HEK293 (cell line): Measurements from ENCODE around the gene SLC35F6.

Experiments used
- CTCF ChIA-PET: fragments of 350-600 bp; formaldehyde crosslinking; extraction: SDS; loops from one replicate; lab custom pipeline; 2021; ENCODE audit warnings: antibody characterized with exemption; lab: Yijun Ruan, JAX
- POLR2A ChIA-PET: fragments of 300-600 bp; formaldehyde crosslinking; extraction: SDS; loops from one replicate; lab custom pipeline; 2020; ENCODE audit warnings: antibody characterized with exemption, inconsistent platforms; lab: Yijun Ruan, JAX
- H3K27ac ChIP-seq: fragments of 200-500 bp; sonication (Bioruptor generic); 2 replicates; pipeline ENCODE4 v1.5.1; 2014; ENCODE audit warnings: low read depth, low read length, control low read depth, inconsistent platforms; ENCODE audit errors: extremely low read depth
- H3K36me3 ChIP-seq, 2 experiments: fragments of 200-500 bp in 1 of 2; sonication (Bioruptor generic) in 1 of 2; 1 replicate in 1 of 2; 2 replicates in 1 of 2; pipeline ENCODE4 v1.5.1; 2014 to 2017; ENCODE audit warnings: inconsistent platforms in 2 of 2, low read length in 2 of 2; ENCODE audit not compliant: control insufficient read depth in 2 of 2, insufficient read depth in 1 of 2
- H3K4me1 ChIP-seq: fragments of 200-500 bp; sonication (Bioruptor generic); 2 replicates; pipeline ENCODE4 v1.5.1; 2014; ENCODE audit warnings: mild to moderate bottlenecking, low read length, inconsistent platforms; ENCODE audit not compliant: control insufficient read depth, insufficient read depth
- H3K4me3 ChIP-seq: 2 replicates; pipeline ENCODE4 v1.5.1; 2011; ENCODE audit warnings: low read depth, mild to moderate bottlenecking, control low read depth, low read length, moderate library complexity
- H3K9me3 ChIP-seq: fragments of 200-500 bp; sonication (Bioruptor generic); 2 replicates; pipeline ENCODE4 v1.5.1; 2014; ENCODE audit warnings: low read depth, low read length, inconsistent platforms; ENCODE audit not compliant: control insufficient read depth, insufficient read depth
- HIC1 ChIP-seq: fragments of 450-650 bp; formaldehyde crosslinking; IDR thresholded peaks from 2 replicates; pipeline ENCODE4 v1.5.1; 2016; ENCODE audit warnings: missing biosample characterization, missing genetic modification characterization
- MEIS1 ChIP-seq: sonication (generic); formaldehyde crosslinking; IDR thresholded peaks from 2 replicates; pipeline ENCODE4 v1.8.1; 2022; ENCODE audit warnings: missing genetic modification reagents, mild to moderate bottlenecking, borderline replicate concordance
- MYNN ChIP-seq: fragments of 450-650 bp; formaldehyde crosslinking; IDR thresholded peaks from 2 replicates; pipeline ENCODE4 v1.5.1; 2016; ENCODE audit warnings: missing biosample characterization, missing genetic modification characterization, borderline replicate concordance
- MZF1 ChIP-seq: fragments of 450-650 bp; formaldehyde crosslinking; IDR thresholded peaks from 2 replicates; pipeline ENCODE4 v1.5.1; 2017; ENCODE audit warnings: missing biosample characterization, missing genetic modification characterization, borderline replicate concordance
- OSR2 ChIP-seq: fragments of 450-650 bp; formaldehyde crosslinking; IDR thresholded peaks from 2 replicates; pipeline ENCODE4 v1.5.1; 2016; ENCODE audit warnings: missing biosample characterization, missing genetic modification characterization
- ZBTB10 ChIP-seq: fragments of 450-650 bp; formaldehyde crosslinking; IDR thresholded peaks from 2 replicates; pipeline ENCODE4 v1.5.1; 2016; ENCODE audit warnings: missing biosample characterization, missing genetic modification characterization
- ZFP41 ChIP-seq: fragments of 450-650 bp; formaldehyde crosslinking; IDR thresholded peaks from 2 replicates; pipeline ENCODE4 v1.5.1; 2016; ENCODE audit warnings: missing biosample characterization, missing genetic modification characterization, borderline replicate concordance
- ZNF19 ChIP-seq: fragments of 450-650 bp; formaldehyde crosslinking; IDR thresholded peaks from 2 replicates; pipeline ENCODE4; 2016; ENCODE audit warnings: missing biosample characterization, missing genetic modification characterization, low read depth
- ZNF2 ChIP-seq: fragments of 450-650 bp; formaldehyde crosslinking; IDR thresholded peaks from 2 replicates; pipeline ENCODE4 v1.5.1; 2016; ENCODE audit warnings: missing biosample characterization, missing genetic modification characterization
- ZNF202 ChIP-seq: fragments of 450-650 bp; formaldehyde crosslinking; IDR thresholded peaks from 2 replicates; pipeline ENCODE4 v1.5.1; 2016; ENCODE audit warnings: missing biosample characterization, missing genetic modification characterization, borderline replicate concordance
- ZNF223 ChIP-seq: fragments of 450-650 bp; formaldehyde crosslinking; IDR thresholded peaks from 2 replicates; pipeline ENCODE4 v1.5.1; 2016; ENCODE audit warnings: missing biosample characterization, missing genetic modification characterization
- ZNF280C ChIP-seq: fragments of 450-650 bp; formaldehyde crosslinking; IDR thresholded peaks from 2 replicates; pipeline ENCODE4 v1.5.1; 2016; ENCODE audit warnings: missing biosample characterization, missing genetic modification characterization
- ZNF311 ChIP-seq: fragments of 450-650 bp; formaldehyde crosslinking; IDR thresholded peaks from 2 replicates; pipeline ENCODE4 v1.5.1; 2017; ENCODE audit warnings: missing biosample characterization, missing genetic modification characterization, borderline replicate concordance
- ZNF354C ChIP-seq: fragments of 450-650 bp; formaldehyde crosslinking; IDR thresholded peaks from 2 replicates; pipeline ENCODE4 v1.5.1; 2016; ENCODE audit warnings: missing biosample characterization, missing genetic modification characterization, low read depth, borderline replicate concordance
- ZNF404 ChIP-seq: fragments of 450-650 bp; formaldehyde crosslinking; IDR thresholded peaks from 2 replicates; pipeline ENCODE4 v1.5.1; 2017; ENCODE audit warnings: missing biosample characterization, missing genetic modification characterization
- ZNF529 ChIP-seq: fragments of 450-650 bp; formaldehyde crosslinking; IDR thresholded peaks from 2 replicates; pipeline ENCODE4 v1.5.1; 2017; ENCODE audit warnings: missing genetic modification characterization, missing biosample characterization; ENCODE audit not compliant: insufficient replicate concordance
- ZNF555 ChIP-seq: fragments of 450-650 bp; formaldehyde crosslinking; conservative IDR thresholded peaks from 2 replicates; pipeline ENCODE4 v1.5.1; 2017; ENCODE audit warnings: missing biosample characterization, mild to moderate bottlenecking, missing genetic modification characterization, inconsistent platforms
- ZNF629 ChIP-seq: fragments of 450-650 bp; formaldehyde crosslinking; IDR thresholded peaks from 2 replicates; pipeline ENCODE4 v1.5.1; 2017; ENCODE audit warnings: missing biosample characterization, missing genetic modification characterization
- ZNF664 ChIP-seq: fragments of 450-650 bp; formaldehyde crosslinking; IDR thresholded peaks from 2 replicates; pipeline ENCODE4 v1.5.1; 2016; ENCODE audit warnings: missing biosample characterization, missing genetic modification characterization
- ZNF692 ChIP-seq: fragments of 450-650 bp; formaldehyde crosslinking; IDR thresholded peaks from 2 replicates; pipeline ENCODE4 v1.5.1; 2016; ENCODE audit warnings: missing biosample characterization, missing genetic modification characterization
- ZNF777 ChIP-seq: fragments of 450-650 bp; formaldehyde crosslinking; IDR thresholded peaks from 2 replicates; pipeline ENCODE4 v1.5.1; 2017; ENCODE audit warnings: missing biosample characterization, missing genetic modification characterization, borderline replicate concordance
- ZNF830 ChIP-seq: fragments of 450-650 bp; IDR thresholded peaks from 2 replicates; pipeline ENCODE4 v1.5.0; 2018; ENCODE audit warnings: missing biosample characterization, missing genetic modification characterization, low read depth, mild to moderate bottlenecking, moderate library complexity
- ZNF837 ChIP-seq: fragments of 450-650 bp; formaldehyde crosslinking; IDR thresholded peaks from 2 replicates; pipeline ENCODE4 v1.5.1; 2016; ENCODE audit warnings: missing biosample characterization, missing genetic modification characterization

Gene SLC35F6

GRCh38 chr2:26754539-26754938 lies 9.5 kb upstream of the SLC35F6 start:
- Histone ChIP-seq H3K36me3 (no peaks in the 10 kb centered on the region), H3K4me3 (no peak overlapping the region), H3K4me1 (no peaks in the 10 kb centered on the region), H3K9me3 (no peaks in the 10 kb centered on the region), H3K27ac (no peak overlapping the region)
- POLR2A ChIA-PET, result no interaction called here
- no peak for TF ChIP-seq ZNF19
- TF ChIP-seq OSR2, result no peak
- no peak for TF ChIP-seq ZNF664 (tag by site-specific recombination)
- TF ChIP-seq ZNF280C (tag by site-specific recombination), result no peak
- TF ChIP-seq ZNF202 (tag by site-specific recombination), result no peak
- no peak for TF ChIP-seq ZNF2 (tag by site-specific recombination)
- TF ChIP-seq ZBTB10 (tag by site-specific recombination), result no peak
- TF ChIP-seq ZNF692, result no peak
- TF ChIP-seq ZNF777 (tag by site-specific recombination), result no peak
- no peak for TF ChIP-seq ZNF311 (tag by site-specific recombination)
- no peak for TF ChIP-seq ZNF354C (tag by site-specific recombination)
- no peak for TF ChIP-seq MEIS1 (CRISPR knock-in tag)
- TF ChIP-seq, all 188 proteins: peak for 0
- CTCF ChIA-PET, result interaction anchor here (1.0 to 3.8 kb wide), 2 partner anchors 9 to 177 kb away, joined by 3 to 20 read pairs; no protein-coding TSS in a partner anchor

- H3K4me3 ChIP-seq, result no peak overlapping the region
- no peaks in the 10 kb centered on the region for H3K36me3 ChIP-seq
- H3K27ac ChIP-seq, result no peak overlapping the region
- H3K9me3 ChIP-seq, result no peaks in the 10 kb centered on the region
- ChIA-PET POLR2A (no interaction called here), CTCF (interaction anchor here (1.3 to 3.8 kb wide), 2 partner anchors 9 to 177 kb away, joined by 4 to 20 read pairs; no protein-coding TSS in a partner anchor)
- TF ChIP-seq ZNF555 (tag by site-specific recombination) (no peak), ZNF529 (tag by site-specific recombination) (no peak), MZF1 (tag by site-specific recombination) (no peak), ZNF404 (tag by site-specific recombination) (no peak), ZNF830 (tag by site-specific recombination) (no peak), ZNF223 (tag by site-specific recombination) (no peak), ZFP41 (tag by site-specific recombination) (no peak), MEIS1 (CRISPR knock-in tag) (no peak), HIC1 (no peak), ZNF629 (tag by site-specific recombination) (no peak), MYNN (no peak), ZNF837 (tag by site-specific recombination) (no peak)
- H3K4me1 ChIP-seq, result no peaks in the 10 kb centered on the region
Observed at GRCh38 chr2:26754972-26755670, 9.0 kb upstream of the SLC35F6 start.
